ENCODE data around the gene CKS1B. TPM values are rescaled to one million over a fixed set of nuclear protein-coding genes. Genes with fewer than 3 reads are reported as not detected.

The CKS1B gene
- total and polyA plus RNA-seq, 9 of the 15 experiments (the other 6 are each of a cell fraction or from before 2014, with no cell fraction given) = 215 to 1,103 (median 460) TPM

DNA sequence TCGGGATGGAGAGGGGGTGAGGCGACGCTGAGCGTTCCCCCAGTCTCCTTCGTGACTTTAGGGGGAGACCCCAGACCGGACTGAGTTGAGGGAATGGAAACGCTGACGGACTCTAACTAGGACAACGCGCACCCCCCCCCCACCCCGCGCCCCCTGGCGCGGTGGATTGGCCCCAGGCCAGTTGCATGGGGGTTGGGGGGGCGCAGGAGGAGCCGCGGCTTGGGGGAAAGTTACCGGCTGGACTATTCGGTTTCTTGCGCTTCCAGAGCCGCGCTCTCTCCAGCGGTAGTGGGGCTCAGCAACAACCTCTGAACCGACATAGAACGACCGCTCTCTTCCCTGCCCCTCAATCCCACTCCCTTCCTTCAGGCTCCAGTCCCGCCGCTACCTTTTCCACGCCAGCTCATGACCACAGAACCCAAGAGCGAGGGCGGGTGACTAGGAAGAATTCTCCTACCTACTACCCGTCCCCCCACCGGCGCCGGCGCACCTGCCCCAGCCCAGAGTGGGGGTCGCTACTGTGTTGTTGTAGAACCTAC lies 28.8 kb downstream of the CKS1B start (continued):
- no peak for TF ChIP-seq ZNF347 (CRISPR knock-in tag; IDR thresholded peaks at IDR 0.05; ENCODE audit: low read depth)
- no peak for TF ChIP-seq HSF4 (CRISPR knock-in tag; IDR thresholded peaks at IDR 0.05; ENCODE audit: borderline replicate concordance)
- no peak for TF ChIP-seq ZNF830 (CRISPR knock-in tag; IDR thresholded peaks at IDR 0.05)
- TF ChIP-seq SAFB2 (IDR thresholded peaks at IDR 0.05; ENCODE audit: borderline replicate concordance, low read depth, low read length, severe bottlenecking) = no peak
- TF ChIP-seq, protein P1, sequence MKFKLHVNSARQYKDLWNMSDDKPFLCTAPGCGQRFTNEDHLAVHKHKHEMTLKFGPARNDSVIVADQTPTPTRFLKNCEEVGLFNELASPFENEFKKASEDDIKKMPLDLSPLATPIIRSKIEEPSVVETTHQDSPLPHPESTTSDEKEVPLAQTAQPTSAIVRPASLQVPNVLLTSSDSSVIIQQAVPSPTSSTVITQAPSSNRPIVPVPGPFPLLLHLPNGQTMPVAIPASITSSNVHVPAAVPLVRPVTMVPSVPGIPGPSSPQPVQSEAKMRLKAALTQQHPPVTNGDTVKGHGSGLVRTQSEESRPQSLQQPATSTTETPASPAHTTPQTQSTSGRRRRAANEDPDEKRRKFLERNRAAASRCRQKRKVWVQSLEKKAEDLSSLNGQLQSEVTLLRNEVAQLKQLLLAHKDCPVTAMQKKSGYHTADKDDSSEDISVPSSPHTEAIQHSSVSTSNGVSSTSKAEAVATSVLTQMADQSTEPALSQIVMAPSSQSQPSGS (CRISPR knock-in tag; IDR thresholded peaks at IDR 0.05) = no peak
- no peak for TF ChIP-seq RBM39 (optimal IDR thresholded peaks at IDR 0.05; ENCODE audit: low read depth, low read length)
- TF ChIP-seq, protein P2, sequence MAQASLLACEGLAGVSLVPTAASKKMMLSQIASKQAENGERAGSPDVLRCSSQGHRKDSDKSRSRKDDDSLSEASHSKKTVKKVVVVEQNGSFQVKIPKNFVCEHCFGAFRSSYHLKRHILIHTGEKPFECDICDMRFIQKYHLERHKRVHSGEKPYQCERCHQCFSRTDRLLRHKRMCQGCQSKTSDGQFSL (CRISPR knock-in tag; IDR thresholded peaks at IDR 0.05) = peak; percentile 85
- TF ChIP-seq, protein P2 (tag; IDR thresholded peaks at IDR 0.05) = peak in 1 of 2 experiments; percentile 75; a peak in 2 of 4 replicates
- TF ChIP-seq, protein P3, sequence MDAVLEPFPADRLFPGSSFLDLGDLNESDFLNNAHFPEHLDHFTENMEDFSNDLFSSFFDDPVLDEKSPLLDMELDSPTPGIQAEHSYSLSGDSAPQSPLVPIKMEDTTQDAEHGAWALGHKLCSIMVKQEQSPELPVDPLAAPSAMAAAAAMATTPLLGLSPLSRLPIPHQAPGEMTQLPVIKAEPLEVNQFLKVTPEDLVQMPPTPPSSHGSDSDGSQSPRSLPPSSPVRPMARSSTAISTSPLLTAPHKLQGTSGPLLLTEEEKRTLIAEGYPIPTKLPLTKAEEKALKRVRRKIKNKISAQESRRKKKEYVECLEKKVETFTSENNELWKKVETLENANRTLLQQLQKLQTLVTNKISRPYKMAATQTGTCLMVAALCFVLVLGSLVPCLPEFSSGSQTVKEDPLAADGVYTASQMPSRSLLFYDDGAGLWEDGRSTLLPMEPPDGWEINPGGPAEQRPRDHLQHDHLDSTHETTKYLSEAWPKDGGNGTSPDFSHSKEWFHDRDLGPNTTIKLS (IDR thresholded peaks at IDR 0.05; ENCODE audit: borderline replicate concordance, low read depth) = no peak
- no peak for TF ChIP-seq ZNF217 (CRISPR knock-in tag; IDR thresholded peaks at IDR 0.05)
- no peak for TF ChIP-seq TEAD1 (CRISPR knock-in tag; IDR thresholded peaks at IDR 0.05)
- TF ChIP-seq PHB2 (IDR thresholded peaks at IDR 0.05; ENCODE audit: low read depth) = no peak
- TF ChIP-seq CBFA2T3 (IDR thresholded peaks at IDR 0.05) = no peak
- TF ChIP-seq POLR2G (IDR thresholded peaks at IDR 0.05; ENCODE audit: low read depth, low read length) = peak; percentile 72
- no peak for TF ChIP-seq SNRNP70 (optimal IDR thresholded peaks at IDR 0.05; ENCODE audit: low read depth, low read length)
- no peak for TF ChIP-seq ZBTB17 (CRISPR knock-in tag; IDR thresholded peaks at IDR 0.05)
- TF ChIP-seq, protein P4, sequence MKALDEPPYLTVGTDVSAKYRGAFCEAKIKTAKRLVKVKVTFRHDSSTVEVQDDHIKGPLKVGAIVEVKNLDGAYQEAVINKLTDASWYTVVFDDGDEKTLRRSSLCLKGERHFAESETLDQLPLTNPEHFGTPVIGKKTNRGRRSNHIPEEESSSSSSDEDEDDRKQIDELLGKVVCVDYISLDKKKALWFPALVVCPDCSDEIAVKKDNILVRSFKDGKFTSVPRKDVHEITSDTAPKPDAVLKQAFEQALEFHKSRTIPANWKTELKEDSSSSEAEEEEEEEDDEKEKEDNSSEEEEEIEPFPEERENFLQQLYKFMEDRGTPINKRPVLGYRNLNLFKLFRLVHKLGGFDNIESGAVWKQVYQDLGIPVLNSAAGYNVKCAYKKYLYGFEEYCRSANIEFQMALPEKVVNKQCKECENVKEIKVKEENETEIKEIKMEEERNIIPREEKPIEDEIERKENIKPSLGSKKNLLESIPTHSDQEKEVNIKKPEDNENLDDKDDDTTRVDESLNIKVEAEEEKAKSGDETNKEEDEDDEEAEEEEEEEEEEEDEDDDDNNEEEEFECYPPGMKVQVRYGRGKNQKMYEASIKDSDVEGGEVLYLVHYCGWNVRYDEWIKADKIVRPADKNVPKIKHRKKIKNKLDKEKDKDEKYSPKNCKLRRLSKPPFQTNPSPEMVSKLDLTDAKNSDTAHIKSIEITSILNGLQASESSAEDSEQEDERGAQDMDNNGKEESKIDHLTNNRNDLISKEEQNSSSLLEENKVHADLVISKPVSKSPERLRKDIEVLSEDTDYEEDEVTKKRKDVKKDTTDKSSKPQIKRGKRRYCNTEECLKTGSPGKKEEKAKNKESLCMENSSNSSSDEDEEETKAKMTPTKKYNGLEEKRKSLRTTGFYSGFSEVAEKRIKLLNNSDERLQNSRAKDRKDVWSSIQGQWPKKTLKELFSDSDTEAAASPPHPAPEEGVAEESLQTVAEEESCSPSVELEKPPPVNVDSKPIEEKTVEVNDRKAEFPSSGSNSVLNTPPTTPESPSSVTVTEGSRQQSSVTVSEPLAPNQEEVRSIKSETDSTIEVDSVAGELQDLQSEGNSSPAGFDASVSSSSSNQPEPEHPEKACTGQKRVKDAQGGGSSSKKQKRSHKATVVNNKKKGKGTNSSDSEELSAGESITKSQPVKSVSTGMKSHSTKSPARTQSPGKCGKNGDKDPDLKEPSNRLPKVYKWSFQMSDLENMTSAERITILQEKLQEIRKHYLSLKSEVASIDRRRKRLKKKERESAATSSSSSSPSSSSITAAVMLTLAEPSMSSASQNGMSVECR (CRISPR knock-in tag; IDR thresholded peaks at IDR 0.05) = no peak
- TF ChIP-seq ZNF778 (CRISPR knock-in tag; IDR thresholded peaks at IDR 0.05) = no peak
- TF ChIP-seq ZSCAN29 (IDR thresholded peaks at IDR 0.05) = no peak
- no peak for TF ChIP-seq SETDB1 (IDR thresholded peaks at IDR 0.05; ENCODE audit: low read length)
